AG09309 (cell line): ENCODE measurements around the gene TBC1D16.
A peak's percentile ranks its signal among the peaks of the same experiment; 100 is the strongest.

Experiments used
- DNase-seq: peaks from one replicate; pipeline ENCODE4 v3.0.0-alpha.2; 2010; ENCODE audit warnings: low read depth
- H3K4me3 ChIP-seq: 2 replicates; pipeline ENCODE4 v1.5.1; 2011; ENCODE audit warnings: mild to moderate bottlenecking, low read depth, low read length, moderate library complexity; ENCODE audit not compliant: control insufficient read depth
- CTCF ChIP-seq: IDR thresholded peaks from 2 replicates; pipeline ENCODE4 v1.5.1; 2011; ENCODE audit warnings: mild to moderate bottlenecking, low read depth, low read length, inconsistent platforms; ENCODE audit not compliant: insufficient read depth, control insufficient read depth; ENCODE audit errors: missing control alignments

Gene TBC1D16

GRCh38 chr17:80009391-80010282, 26.0 kb downstream of the TBC1D16 start:
- DNase-seq: no peak
- no peak overlapping the region for H3K4me3 ChIP-seq
- TF ChIP-seq CTCF: no peak

DNA sequence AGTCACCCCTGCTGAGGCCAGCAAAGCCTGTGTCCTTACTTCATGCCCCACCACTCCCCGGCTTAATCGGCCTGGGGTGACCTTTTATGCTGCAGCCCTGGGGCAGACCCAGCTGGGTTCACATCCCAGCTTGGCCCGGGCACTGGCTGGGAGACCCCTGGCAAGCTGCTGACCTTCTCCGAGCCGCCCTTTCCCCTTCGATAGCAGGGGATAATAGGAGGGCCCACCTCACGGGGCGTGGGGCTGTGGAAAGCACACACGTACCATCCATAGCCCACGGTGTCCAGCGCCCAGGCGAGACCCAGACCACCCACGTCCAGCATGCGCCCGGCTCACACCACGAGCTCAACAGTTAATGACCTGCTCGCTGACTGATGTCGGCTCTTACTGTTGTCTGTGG, 26.8 kb downstream of the TBC1D16 start:
- DNase-seq: no peak
- H3K4me3 ChIP-seq: no peak overlapping the region
- TF ChIP-seq CTCF: no peak

GRCh38 chr17:80008383-80008840, 27.3 kb downstream of the TBC1D16 start:
- no peak for DNase-seq
- peak; percentile 97 for TF ChIP-seq CTCF
- H3K4me3 ChIP-seq: no peak overlapping the region

DNA sequence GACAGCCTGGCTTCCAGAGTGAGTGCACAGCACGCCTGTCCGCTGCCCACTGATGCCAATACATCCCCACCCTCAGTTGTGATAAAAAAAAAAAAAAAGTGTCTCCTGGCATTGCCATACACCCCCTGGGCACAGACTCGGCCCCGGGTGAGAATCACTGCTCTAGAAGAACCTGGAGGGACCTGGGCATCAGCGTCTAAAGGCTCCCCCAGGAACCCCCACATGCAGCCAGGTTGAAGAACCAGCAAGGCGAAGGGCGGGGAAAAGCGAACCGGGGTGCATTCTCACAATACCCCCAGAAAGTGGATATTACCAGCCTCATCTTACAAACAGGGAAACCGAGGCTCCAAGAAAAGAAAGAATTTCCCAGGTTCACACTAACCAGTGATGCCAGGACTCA, 27.7 kb downstream of the TBC1D16 start:
- no peak for DNase-seq
- no peak for TF ChIP-seq CTCF
- H3K4me3 ChIP-seq: no peak overlapping the region

DNA sequence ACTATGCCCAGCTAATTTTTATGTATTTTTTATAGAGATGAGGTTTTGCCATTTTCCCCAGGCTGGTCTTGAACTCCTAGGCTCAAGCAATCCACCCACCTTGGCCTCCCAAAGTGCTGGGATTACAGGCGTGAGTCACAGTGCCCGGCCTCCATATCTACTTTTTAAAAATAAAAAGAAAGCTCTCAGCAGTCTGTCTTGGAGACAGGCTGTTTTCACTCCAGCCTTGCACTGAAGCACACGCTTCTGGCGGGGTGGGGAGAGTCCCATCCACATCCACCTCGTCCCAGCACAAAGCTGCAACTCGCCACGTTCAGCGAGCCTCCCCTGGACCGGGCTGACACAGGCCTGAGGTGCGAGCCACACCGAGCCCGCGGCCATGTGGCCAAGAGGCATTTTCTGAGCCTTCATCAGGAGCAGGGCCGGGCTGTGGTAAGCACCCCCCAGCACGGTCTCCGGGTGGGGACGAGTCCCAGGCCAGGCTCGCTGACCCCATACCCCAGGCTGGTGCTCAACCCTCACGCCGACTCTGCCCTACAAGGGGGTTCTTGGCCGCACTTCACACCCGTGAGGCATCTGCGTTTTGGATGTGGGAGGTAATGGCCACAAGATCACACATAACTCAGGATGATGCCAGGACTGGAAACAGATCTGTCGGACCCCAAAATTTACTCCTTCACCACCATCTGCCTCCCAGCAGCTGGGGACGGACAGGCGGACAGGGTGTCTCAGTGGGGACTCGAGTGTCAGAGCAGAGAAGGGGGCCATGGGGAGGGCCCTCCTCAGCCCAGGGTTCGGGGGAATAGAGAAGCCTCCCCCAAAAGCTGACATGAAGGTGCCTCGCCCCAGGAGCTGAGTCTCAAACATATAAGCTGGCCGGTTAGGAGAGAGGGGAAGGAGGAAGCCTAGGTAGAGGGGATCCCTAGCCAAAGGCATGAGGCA, 28.6 kb downstream of the TBC1D16 start:
- no peak overlapping the region for H3K4me3 ChIP-seq
- no peak for DNase-seq
- TF ChIP-seq CTCF: no peak

DNA sequence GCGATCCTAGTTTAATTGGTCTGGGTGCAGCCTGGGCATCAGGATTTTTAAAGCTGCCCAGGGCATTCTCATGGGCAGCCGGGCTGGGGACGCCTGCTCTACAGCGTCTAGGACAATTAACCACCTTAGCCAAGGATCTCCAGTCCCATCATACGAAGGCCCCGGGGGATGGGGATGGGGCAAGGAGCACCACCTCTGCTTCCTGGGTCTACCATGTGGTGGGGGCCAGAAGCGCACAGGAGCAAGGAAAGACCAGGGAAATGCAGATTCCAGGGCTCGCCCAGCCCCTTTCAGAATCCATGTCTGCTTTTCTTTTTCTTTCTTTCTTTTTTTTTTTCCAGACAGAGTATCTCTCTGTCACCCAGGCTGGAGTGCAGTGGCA, 29.3 kb downstream of the TBC1D16 start:
- no peak for DNase-seq
- TF ChIP-seq CTCF: no peak
- no peak overlapping the region for H3K4me3 ChIP-seq
